DMS53 (cell line): Measurements from ENCODE around the gene MXD3.
"Not testable (repeated sequence)": the region's sequence is repeated elsewhere in the genome, so short reads cannot be mapped to it uniquely, and the experiment has no call there.

ENCODE experiments used
- DNase-seq: peaks from one replicate; lab custom pipeline; 2025; lab: John Stamatoyannopoulos, UW

The MXD3 gene

GRCh38 chr5:177311723-177312648, at the start of gene MXD3:
Gene MXD3 (minus strand): TSS chr5:177311898. CDS start chr5:177311830, 68 bp downstream.
- DNase-seq: peak; percentile 99

- not testable (repeated sequence) for DNase-seq
Observed at GRCh38 chr5:177360740-177361139, 49.0 kb upstream of the MXD3 start.

DNA sequence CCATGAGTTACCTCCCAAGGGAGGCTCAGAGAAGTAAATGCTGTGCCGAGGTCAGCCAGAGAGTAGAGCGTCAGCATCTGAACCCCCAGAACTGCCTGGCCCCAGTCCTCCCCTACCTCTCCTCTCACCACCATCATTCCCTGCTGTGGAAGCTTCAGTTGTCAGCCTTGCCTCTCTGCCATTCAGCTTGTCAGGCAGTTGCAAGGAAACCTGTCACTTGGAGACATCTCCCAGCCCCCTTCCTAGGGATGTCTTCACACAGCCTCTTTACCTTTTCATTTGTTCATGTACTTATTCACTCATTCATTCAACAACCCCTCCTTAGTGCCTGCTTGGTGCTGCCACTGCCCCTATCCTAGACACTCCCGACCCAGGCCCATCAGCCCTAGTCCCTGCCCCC, 48.2 kb upstream of the MXD3 start:
- DNase-seq: no peak

DNA sequence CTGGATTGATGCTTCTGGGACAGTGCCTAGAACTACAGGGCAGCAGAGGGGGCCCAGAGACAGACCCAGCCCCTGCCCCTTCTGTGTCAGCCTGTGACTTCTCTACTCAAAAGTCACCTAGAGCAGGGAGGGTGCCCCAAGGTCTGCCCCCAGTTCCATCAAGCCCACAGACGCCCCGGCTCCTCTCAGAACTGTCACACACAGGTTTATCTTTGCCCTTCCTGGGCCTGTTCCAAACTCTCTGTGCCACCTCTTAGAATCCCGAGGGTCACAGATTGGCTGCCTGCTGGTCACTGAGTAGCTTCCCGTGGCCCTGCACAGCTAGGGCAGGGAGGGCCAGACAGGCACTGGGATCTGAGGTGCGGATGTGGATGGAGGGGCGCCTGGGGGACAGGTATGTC, 47.8 kb upstream of the MXD3 start:
- no peak for DNase-seq

GRCh38 chr5:177358370-177358819, 46.7 kb upstream of the MXD3 start:
- DNase-seq: peak; percentile 70

DNA sequence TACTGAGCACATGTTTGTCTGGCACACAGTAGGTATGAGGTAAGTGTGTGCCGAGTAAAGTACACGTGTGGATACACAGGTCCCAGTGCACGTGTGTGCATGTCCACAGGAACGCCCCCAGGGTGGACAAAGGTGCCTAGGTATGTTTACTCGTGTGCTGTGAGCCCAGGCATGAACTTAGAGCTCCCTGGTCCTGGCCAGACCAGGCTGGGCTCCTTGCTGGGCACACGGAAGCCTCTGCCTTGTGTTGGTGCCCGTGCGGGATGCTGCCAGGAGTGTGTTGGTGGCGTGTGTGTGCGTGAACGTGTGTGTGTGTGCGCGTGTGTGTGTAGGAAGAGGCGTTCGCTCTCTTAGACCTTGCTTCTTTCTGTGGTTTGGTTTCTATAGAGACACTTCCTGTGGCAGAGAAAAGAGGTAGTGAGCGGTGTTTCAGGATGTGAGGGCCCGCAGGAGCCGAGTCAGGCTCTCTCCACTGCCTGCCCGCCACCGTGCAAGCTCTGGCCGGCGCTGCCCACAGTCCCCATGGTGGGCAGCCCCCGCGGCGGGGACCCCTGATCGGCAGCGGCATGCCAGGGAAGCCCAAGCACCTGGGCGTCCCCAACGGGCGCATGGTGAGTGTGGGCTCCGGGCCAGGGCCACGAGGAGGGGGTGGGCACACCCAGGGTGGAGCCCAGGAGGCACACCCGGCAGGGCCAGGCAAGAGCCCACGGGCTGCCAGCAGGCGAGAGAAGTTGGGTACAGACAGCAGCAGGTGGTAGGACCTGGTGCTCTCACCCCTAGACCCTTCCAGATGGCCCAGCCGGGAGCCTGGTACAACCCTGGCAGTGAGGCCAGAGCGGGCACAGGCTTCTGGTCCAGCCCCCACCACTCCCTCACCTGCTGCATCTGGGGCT, 46.0 kb upstream of the MXD3 start, which contains the start of gene RGS14:
Gene RGS14 (plus strand): TSS at position 466 of the 893 bp plus-strand sequence. CDS start 101 bp downstream, at position 567.
- DNase-seq: peak; percentile 92

GRCh38 chr5:177357146-177357458, 45.4 kb upstream of the MXD3 start:
- DNase-seq: no peak

GRCh38 chr5:177356746-177357145, 45.0 kb upstream of the MXD3 start:
- DNase-seq: no peak

GRCh38 chr5:177355868-177356168, 44.1 kb upstream of the MXD3 start:
- no peak for DNase-seq

DNA sequence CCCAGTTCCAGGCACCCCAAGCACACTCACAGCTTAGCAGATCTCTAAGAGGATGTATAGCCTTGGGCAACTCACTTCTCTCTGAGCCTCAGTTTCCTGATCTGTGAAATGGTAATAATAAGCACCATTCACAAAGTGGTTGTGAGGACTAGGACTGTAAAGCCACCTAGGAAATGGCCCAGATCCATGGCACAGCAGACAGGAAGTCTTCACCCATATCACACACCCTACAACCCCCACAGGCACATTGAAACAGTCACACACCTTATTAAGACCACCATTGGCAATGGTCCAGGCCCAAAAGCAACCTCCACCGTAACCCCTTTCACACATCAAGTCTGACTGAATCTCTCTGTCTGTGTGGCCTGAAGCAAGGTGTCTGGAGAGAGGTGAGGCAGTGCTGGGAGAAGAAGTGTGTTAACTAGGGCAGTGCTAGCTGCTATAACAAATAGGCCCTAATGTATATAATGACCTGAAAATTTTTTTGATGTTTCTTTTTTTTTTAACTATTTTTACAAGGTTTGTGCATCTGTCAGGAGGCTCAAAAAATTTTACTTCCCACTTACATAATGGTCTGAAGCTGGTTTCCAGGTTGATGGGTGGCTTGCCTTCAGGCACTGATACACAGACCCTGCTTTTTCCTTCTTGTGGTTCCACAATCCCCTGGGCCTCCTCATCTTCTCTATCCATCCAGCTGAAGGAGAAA, 43.6 kb upstream of the MXD3 start:
- DNase-seq: no peak

DNA sequence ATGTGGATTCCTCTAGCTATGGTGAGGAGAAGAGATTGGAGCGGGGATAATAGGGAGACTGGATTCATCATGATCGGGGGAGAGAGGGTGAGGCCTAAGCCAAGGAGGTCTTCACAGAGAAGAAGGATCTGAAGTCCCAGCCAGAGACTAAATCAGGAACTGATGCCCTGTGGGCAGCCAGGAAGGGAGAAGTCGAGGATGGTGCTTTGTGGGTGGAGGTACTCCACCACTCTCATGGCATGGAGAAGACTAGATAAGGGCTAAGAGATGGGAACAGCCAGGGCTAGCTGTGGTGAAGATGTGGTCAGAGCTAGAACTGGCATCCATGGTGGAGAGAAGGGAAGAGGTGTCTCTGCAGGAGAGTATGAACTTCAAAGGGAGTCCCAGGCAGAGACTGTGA, 43.0 kb upstream of the MXD3 start:
- no peak for DNase-seq

GRCh38 chr5:177354256-177354655, 42.6 kb upstream of the MXD3 start:
- DNase-seq: no peak

GRCh38 chr5:177353093-177353492, 41.4 kb upstream of the MXD3 start:
- no peak for DNase-seq

- peak; percentile 99 for DNase-seq
Observed at GRCh38 chr5:177351392-177352329, 40.0 kb upstream of the MXD3 start, which contains the start of gene LMAN2. Gene LMAN2 (minus strand): TSS chr5:177351668. CDS start chr5:177351647, 21 bp downstream.

DNA sequence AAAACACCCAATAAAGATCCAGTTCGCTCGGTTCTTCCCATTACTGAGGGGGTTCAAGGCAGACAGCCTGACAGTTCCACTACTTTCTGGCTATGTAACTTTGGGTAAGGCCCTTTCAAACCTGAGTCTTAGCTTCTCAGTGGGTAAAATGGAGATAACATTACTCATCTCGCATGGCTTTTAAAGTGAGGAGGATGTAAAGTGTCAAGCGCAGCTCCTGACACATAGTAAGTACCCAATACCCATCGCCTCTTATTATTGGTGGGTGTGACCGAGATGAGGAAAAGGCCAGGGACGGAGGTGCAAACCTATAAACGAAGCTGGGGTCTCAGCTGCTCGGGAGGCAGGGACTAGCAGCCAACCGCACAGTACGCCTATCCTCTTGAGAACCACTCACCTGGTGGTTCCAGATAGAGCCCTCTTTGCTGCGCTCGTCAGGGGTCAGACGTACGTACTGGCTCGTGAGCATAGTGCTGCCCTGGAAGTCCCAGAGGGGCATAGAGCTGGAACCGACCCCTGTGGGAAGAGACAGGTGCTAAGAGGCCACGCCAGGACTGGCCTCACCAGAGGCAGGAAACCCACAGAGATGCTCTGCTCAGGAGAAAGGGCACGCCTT, 39.2 kb upstream of the MXD3 start:
- peak; percentile 70 for DNase-seq

DNA sequence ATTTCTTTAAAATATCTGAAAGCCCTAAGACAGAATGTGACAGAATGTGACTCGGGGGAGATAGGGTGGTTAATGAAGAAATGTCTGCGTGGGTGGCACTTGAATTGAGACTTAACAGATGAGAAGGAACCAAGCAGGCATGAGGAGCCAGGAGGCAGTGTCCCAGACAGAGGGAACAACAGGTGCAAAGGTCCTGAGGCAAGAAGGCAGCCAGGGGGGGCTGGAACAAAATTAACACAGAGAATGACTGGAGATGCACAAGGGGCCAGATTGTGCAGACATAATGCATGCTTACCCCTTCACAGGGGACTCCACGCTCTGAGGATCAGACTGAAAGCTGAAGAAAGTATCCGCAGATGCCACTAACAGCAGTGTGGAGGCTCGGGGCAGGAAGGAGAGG, 38.1 kb upstream of the MXD3 start:
- DNase-seq: no peak

GRCh38 chr5:177349362-177349647, 37.6 kb upstream of the MXD3 start:
- DNase-seq: no peak

DNA sequence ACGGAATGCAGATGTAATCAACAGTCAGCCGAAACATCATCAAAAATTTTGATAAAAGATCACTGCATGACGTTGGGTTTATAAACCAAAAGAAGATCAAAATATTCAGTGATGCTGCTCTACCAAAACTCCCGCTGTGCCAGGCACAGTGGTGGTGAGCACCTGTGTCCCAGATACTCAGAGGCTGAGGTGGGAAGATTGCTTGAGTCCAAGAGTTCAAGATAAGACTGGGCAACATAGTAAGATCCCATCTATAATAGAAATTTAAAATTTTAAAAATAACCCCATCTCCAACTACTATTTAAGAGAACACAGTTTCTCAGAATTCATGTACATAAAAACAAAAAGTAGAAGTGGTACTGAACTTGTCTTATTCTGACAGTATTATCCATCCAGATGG, 36.0 kb upstream of the MXD3 start:
- DNase-seq: no peak

- DNase-seq: no peak
Observed at GRCh38 chr5:177346820-177347219, 35.1 kb upstream of the MXD3 start.

GRCh38 chr5:177344891-177345290, 33.2 kb upstream of the MXD3 start:
- DNase-seq: no peak

DNA sequence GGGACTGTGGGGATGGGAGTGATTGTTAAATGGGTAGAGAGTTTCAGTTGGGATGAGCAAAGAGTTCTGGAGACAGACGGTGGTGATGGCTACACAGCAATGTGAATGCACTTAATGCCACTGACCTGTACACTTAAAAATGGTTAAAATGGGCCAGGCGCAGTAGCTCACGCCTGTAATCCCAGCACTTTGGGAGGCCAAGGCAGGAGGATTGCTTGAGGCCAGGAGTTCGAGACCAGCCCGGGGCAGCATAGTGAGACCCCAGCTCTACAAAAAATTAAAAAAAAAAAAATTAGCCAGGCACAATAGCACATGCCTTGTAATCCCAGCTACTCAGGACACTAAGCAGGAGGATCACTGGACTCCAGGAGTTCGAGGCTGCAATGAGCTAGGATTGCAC, 32.1 kb upstream of the MXD3 start:
- no peak for DNase-seq
